ENCODE measurements around the gene GRID1. TPM values are rescaled to one million over a fixed set of nuclear protein-coding genes. Genes with fewer than 3 reads are reported as not detected.
A peak's percentile ranks its signal among the peaks of the same experiment; 100 is the strongest.

The GRID1 gene
- total RNA-seq, 1 donor from 2014 or later: 0.75 TPM

- peaks cover 20% of the 10 kb centered on the region for H3K27me3 Mint-ChIP-seq (ENCODE audit: low read depth, unreplicated experiment)
- Histone ChIP-seq H3K27ac (ENCODE audit: low read depth, low read length) (no peak overlapping the region), H3K9me3 (ENCODE audit: insufficient read depth, low read depth, low read length) (no peaks in the 10 kb centered on the region), H3K4me3 (ENCODE audit: insufficient read depth, low read depth, low read length) (no peak overlapping the region), H3K36me3 (ENCODE audit: insufficient read depth, low read length) (no peaks in the 10 kb centered on the region), H3K4me2 (ENCODE audit: low read length) (no peak overlapping the region), H3K4me1 (ENCODE audit: insufficient read depth, low read length) (peaks cover 3% of the 10 kb centered on the region), H2AFZ (ENCODE audit: low read depth, low read length) (no peak overlapping the region), H3K9ac (ENCODE audit: low read length) (no peak overlapping the region), H3K79me2 (ENCODE audit: insufficient read depth, low read length) (no peaks in the 10 kb centered on the region), H3K27me3 (ENCODE audit: insufficient read depth, low read length) (peaks cover 6% of the 10 kb centered on the region), H4K20me1 (ENCODE audit: insufficient read depth, low read length) (no peaks in the 10 kb centered on the region)
- H3K4me3 Mint-ChIP-seq (ENCODE audit: unreplicated experiment): no peak overlapping the region
- peaks cover 1% of the 10 kb centered on the region for H3K9me3 Mint-ChIP-seq (ENCODE audit: unreplicated experiment)
- H3K4me1 Mint-ChIP-seq (ENCODE audit: low read depth, unreplicated experiment): peaks cover 4% of the 10 kb centered on the region
- peak; percentile 11 for DNase-seq (ENCODE audit: low read depth)
- FAIRE-seq: no peak
- peaks cover 1% of the 10 kb centered on the region for H3K36me3 Mint-ChIP-seq (ENCODE audit: low read depth, unreplicated experiment)
- no peak overlapping the region for H3K27ac Mint-ChIP-seq (ENCODE audit: unreplicated experiment)
- TF ChIP-seq CTCF (IDR thresholded peaks at IDR 0.05; ENCODE audit: insufficient read depth, low read depth, low read length) (no peak), EZH2 (IDR thresholded peaks at IDR 0.05; ENCODE audit: insufficient read depth, low read length) (no peak)
These were observed 108.1 kb downstream of the GRID1 start for GRCh38 chr10:86258499-86258898.

GRCh38 chr10:86257683-86258082 is 108.9 kb downstream of the GRID1 start:
- Histone ChIP-seq H2AFZ (ENCODE audit: low read depth, low read length) (no peak overlapping the region), H3K27ac (ENCODE audit: low read depth, low read length) (no peak overlapping the region), H3K9ac (ENCODE audit: low read length) (no peak overlapping the region), H3K36me3 (ENCODE audit: insufficient read depth, low read length) (no peaks in the 10 kb centered on the region), H3K4me2 (ENCODE audit: low read length) (no peak overlapping the region), H3K4me1 (ENCODE audit: insufficient read depth, low read length) (peaks cover 3% of the 10 kb centered on the region), H3K4me3 (ENCODE audit: insufficient read depth, low read depth, low read length) (no peak overlapping the region), H3K27me3 (ENCODE audit: insufficient read depth, low read length) (peaks cover 6% of the 10 kb centered on the region), H3K79me2 (ENCODE audit: insufficient read depth, low read length) (no peaks in the 10 kb centered on the region), H3K9me3 (ENCODE audit: insufficient read depth, low read depth, low read length) (no peaks in the 10 kb centered on the region), H4K20me1 (ENCODE audit: insufficient read depth, low read length) (no peaks in the 10 kb centered on the region)
- TF ChIP-seq EZH2 (IDR thresholded peaks at IDR 0.05; ENCODE audit: insufficient read depth, low read length) (no peak), CTCF (IDR thresholded peaks at IDR 0.05; ENCODE audit: insufficient read depth, low read depth, low read length) (no peak)
- Mint-ChIP-seq H3K36me3 (ENCODE audit: low read depth, unreplicated experiment) (peaks cover 1% of the 10 kb centered on the region), H3K4me3 (ENCODE audit: unreplicated experiment) (no peak overlapping the region), H3K4me1 (ENCODE audit: low read depth, unreplicated experiment) (peaks cover 4% of the 10 kb centered on the region), H3K27me3 (ENCODE audit: low read depth, unreplicated experiment) (peaks cover 20% of the 10 kb centered on the region), H3K9me3 (ENCODE audit: unreplicated experiment) (peaks cover 1% of the 10 kb centered on the region), H3K27ac (ENCODE audit: unreplicated experiment) (no peak overlapping the region)
- FAIRE-seq (no peak), DNase-seq (ENCODE audit: low read depth) (no peak)

GRCh38 chr10:86256690-86257315 is 109.8 kb downstream of the GRID1 start:
- no peak overlapping the region for H3K4me3 Mint-ChIP-seq (ENCODE audit: unreplicated experiment)
- H3K27me3 Mint-ChIP-seq (ENCODE audit: low read depth, unreplicated experiment): peaks cover 17% of the 10 kb centered on the region
- H3K4me3 ChIP-seq (ENCODE audit: insufficient read depth, low read depth, low read length): no peak overlapping the region
- H3K36me3 ChIP-seq (ENCODE audit: insufficient read depth, low read length): no peaks in the 10 kb centered on the region
- H3K27me3 ChIP-seq (ENCODE audit: insufficient read depth, low read length): no peaks in the 10 kb centered on the region
- H3K4me2 ChIP-seq (ENCODE audit: low read length): no peak overlapping the region
- no peak overlapping the region for H3K27ac Mint-ChIP-seq (ENCODE audit: unreplicated experiment)
- peaks cover 4% of the 10 kb centered on the region for H3K4me1 Mint-ChIP-seq (ENCODE audit: low read depth, unreplicated experiment)
- no peaks in the 10 kb centered on the region for H3K4me1 ChIP-seq (ENCODE audit: insufficient read depth, low read length)
- H3K79me2 ChIP-seq (ENCODE audit: insufficient read depth, low read length): no peaks in the 10 kb centered on the region
- no peak overlapping the region for H2AFZ ChIP-seq (ENCODE audit: low read depth, low read length)
- FAIRE-seq (no peak), DNase-seq (ENCODE audit: low read depth) (no peak)
- peaks cover 1% of the 10 kb centered on the region for H3K9me3 Mint-ChIP-seq (ENCODE audit: unreplicated experiment)
- no peaks in the 10 kb centered on the region for H4K20me1 ChIP-seq (ENCODE audit: insufficient read depth, low read length)
- peaks cover 1% of the 10 kb centered on the region for H3K36me3 Mint-ChIP-seq (ENCODE audit: low read depth, unreplicated experiment)
- H3K9me3 ChIP-seq (ENCODE audit: insufficient read depth, low read depth, low read length): no peaks in the 10 kb centered on the region
- no peak overlapping the region for H3K27ac ChIP-seq (ENCODE audit: low read depth, low read length)
- TF ChIP-seq CTCF (IDR thresholded peaks at IDR 0.05; ENCODE audit: insufficient read depth, low read depth, low read length): no peak
- no peak for TF ChIP-seq EZH2 (IDR thresholded peaks at IDR 0.05; ENCODE audit: insufficient read depth, low read length)
- H3K9ac ChIP-seq (ENCODE audit: low read length): no peak overlapping the region
